Measurements from ENCODE around the gene RECK.

RECK gene

DNA sequence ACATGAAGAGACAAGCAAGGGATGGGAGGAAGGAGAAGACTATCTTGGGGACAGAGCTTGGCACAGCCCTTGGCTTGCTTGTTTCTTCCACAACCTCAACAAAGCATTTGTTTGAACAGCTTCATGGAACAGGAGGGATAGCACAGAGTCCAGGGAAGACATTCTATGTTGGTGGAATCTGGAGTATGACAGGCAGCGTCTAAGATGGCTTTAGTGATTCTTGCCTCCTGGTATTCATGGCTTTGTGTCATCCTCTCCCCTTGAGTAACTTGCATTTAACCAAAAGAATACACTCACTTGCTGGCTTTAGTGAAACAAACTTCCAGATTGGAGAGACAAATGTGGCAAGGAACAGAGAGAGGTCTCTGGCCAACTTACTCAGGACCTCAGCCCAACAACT lies 30.8 kb upstream of the RECK start:
- no peak for TF ChIP-seq ZFX (IDR thresholded peaks at IDR 0.05)
- TF ChIP-seq, protein P1, sequence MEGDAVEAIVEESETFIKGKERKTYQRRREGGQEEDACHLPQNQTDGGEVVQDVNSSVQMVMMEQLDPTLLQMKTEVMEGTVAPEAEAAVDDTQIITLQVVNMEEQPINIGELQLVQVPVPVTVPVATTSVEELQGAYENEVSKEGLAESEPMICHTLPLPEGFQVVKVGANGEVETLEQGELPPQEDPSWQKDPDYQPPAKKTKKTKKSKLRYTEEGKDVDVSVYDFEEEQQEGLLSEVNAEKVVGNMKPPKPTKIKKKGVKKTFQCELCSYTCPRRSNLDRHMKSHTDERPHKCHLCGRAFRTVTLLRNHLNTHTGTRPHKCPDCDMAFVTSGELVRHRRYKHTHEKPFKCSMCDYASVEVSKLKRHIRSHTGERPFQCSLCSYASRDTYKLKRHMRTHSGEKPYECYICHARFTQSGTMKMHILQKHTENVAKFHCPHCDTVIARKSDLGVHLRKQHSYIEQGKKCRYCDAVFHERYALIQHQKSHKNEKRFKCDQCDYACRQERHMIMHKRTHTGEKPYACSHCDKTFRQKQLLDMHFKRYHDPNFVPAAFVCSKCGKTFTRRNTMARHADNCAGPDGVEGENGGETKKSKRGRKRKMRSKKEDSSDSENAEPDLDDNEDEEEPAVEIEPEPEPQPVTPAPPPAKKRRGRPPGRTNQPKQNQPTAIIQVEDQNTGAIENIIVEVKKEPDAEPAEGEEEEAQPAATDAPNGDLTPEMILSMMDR (conservative IDR thresholded peaks at IDR 0.05): no peak
- no peak overlapping the region for H3K27ac ChIP-seq

DNA sequence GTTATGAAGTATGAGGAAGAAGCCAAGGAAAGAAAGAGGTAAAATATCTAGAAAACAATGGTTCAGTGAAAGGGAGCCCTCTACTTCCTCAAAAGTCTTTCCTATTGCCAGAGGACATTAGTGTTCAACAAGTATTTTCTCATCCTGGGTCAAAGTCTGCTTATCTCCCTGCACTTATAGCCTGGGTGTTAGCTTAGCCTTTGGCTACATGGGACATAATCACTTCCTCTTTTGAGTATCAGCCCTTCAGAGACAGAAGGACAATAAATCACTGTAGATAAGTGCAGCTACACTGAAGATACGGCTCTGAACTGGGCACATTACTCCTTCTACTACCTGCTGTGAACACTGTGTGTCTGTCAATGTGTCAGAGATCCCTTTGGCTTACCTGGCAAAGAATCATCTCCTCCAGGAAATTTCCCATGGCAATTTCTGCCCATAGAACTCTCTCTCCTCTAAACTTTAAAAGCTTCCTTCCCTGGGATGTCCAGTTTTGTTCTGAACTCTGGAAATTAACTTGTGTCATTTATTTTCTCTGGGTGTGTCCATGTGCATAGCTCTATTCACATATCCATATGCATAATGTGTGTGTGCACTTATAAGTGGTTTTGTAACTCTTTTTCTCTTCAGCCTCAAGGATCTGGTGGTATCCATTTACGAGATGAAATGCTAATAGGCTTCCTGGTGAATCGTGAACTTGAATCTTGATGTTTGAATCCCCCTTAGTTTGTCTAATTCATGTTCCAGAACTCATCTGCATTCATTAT lies 30.0 kb upstream of the RECK start:
- H3K27ac ChIP-seq: no peak overlapping the region
- TF ChIP-seq, protein P1 (conservative IDR thresholded peaks at IDR 0.05): no peak
- no peak for TF ChIP-seq ZFX (IDR thresholded peaks at IDR 0.05)

DNA sequence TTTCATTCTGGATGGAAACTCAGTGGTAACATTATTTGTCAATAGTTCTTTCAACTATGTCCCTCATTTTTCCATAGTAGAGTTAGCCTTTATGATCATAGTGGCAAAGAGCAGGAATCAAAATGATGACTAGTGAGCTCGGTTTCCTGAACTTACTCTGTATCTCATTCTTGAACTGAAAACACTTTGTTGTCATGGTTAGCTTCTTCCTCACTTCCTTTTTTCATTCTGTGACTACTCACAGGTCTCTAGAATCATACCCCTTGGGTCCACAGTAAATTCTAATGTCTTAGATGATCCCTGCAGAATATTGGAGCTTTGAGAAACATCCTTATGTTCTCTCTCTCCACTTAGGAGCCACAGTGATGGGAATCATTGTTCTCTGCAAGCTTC lies 29.4 kb upstream of the RECK start:
- TF ChIP-seq, protein P1 (conservative IDR thresholded peaks at IDR 0.05): no peak
- TF ChIP-seq ZFX (IDR thresholded peaks at IDR 0.05): no peak
- H3K27ac ChIP-seq: no peak overlapping the region

DNA sequence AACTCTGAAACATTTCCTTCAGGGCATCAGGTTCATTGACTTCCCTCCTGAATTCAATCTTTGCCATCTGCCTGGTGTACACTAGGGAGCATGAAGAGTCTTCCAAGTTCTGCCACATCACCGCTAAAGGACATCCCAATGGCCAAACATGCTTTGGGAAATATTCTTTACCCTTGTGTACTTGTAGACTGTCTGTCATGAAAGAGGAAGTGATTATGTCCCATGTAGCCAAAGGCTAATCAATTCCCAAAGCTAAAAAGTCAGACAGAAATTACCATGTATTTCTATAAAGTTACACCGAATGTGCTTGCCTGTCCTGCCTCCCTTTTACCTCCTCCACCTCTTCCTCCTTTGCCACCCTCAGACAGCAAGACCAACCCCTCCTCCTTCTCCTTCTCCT lies 28.9 kb upstream of the RECK start:
- no peak overlapping the region for H3K27ac ChIP-seq
- no peak for TF ChIP-seq ZFX (IDR thresholded peaks at IDR 0.05)
- TF ChIP-seq, protein P1 (conservative IDR thresholded peaks at IDR 0.05): no peak

DNA sequence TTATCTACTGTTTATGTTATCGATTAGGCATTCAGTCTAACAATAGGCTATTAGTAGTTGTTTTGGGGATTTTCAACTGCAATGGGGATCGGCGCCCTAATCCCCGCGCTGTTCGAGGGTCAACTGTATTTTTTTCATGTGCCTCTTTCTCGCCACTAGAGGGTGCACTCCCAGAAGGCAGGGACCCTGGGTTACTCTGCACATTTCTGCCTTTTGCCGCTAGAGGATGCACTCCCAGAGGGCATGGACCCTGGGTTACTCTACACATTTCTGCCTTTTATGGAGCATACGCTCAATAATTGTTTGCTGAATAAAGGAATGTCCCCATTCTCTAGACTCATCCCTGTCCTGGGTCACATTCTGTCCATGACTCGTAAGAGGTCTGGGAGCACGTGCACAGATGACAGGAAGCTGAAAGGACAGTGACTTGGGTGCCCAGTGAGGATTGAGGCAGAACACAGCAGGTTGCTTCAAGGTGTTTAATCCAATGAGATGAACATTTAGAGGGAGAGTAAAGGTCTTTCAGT lies 27.9 kb upstream of the RECK start:
- no peak overlapping the region for H3K27ac ChIP-seq
- no peak for TF ChIP-seq ZFX (IDR thresholded peaks at IDR 0.05)
- TF ChIP-seq, protein P1 (conservative IDR thresholded peaks at IDR 0.05): peak; percentile 100

DNA sequence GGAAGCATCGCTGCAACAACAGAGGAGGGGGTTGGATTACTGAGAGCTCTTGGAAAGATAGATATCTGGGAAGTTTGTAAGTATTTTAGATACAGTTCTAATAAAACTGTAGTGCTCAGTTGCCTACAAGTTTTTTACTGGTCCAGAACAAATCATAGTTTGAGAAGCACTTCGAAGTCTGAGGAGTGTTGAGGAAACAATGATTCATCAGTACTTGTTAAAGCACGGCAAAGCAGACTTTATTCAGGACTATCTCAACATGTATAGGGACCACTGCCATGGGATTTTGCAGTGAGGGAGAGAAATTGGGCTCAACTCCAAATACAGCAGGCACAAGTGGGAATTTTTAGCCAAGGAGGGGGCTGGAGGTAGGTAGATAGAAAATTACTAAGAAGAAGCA lies 25.3 kb upstream of the RECK start:
- no peak for TF ChIP-seq ZFX (IDR thresholded peaks at IDR 0.05)
- TF ChIP-seq, protein P1 (conservative IDR thresholded peaks at IDR 0.05): no peak
- H3K27ac ChIP-seq: no peak overlapping the region

DNA sequence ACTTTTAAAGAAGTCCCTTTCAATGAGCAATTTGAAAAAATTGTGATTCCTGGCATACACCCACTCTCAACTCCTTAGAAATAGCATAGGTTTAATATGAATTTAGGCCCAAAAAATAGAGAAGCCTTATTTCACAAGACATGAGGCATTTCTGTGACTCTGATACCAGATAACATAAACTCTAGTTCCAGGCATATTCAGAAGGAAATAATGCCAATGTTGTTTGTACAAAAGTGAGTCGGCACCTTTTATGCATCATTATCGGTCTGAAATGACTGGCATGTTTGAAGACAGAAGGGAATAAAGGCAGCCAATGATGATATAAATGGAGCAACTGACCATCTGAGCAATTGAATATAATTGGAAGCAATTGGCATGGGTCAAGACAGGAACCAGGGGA lies 19.4 kb upstream of the RECK start:
- TF ChIP-seq, protein P1 (conservative IDR thresholded peaks at IDR 0.05): no peak
- no peak for TF ChIP-seq ZFX (IDR thresholded peaks at IDR 0.05)

More for the DNA sequence above, 19.4 kb upstream of the RECK start:
- H3K27ac ChIP-seq: no peak overlapping the region
